HepG2 (cell line): ENCODE results near the gene BTAF1. TPM values are rescaled to one million over a fixed set of nuclear protein-coding genes. Genes with fewer than 3 reads are reported as not detected.

Experiments used
- ATAC-seq: fragments of 200-7000 bp; cut with Tn5 transposase; 3 replicates; pipeline ENCODE4 v1.9.1; 2020; ENCODE audit warnings: mild to moderate bottlenecking, moderate library complexity
- BruUV-seq: library from RNA; stranded (reverse); fragments of 400-500 nt; replicated peaks from 2 replicates; lab custom pipeline; 2021; lab: Mats Ljungman, UMichigan
- CTCF ChIA-PET: fragments of 300-600 bp; formaldehyde crosslinking; extraction: SDS; loops from one replicate; lab custom pipeline; 2021; ENCODE audit warnings: low total read pairs, inconsistent platforms, low intra/inter-chr PET ratio; lab: Yijun Ruan, JAX
- POLR2A ChIA-PET: fragments of 350-600 bp; sonication (Branson Sonifier 250); formaldehyde crosslinking; loops from one replicate; lab custom pipeline; 2020; ENCODE audit warnings: antibody characterized with exemption, inconsistent platforms; lab: Yijun Ruan, JAX
- DNase-seq: peaks from one replicate; pipeline ENCODE4 v3.0.0-alpha.2; 2015; ENCODE audit warnings: low spot score
- FAIRE-seq: peaks from 3 replicates; lab custom pipeline; 2011; peaks lifted over from hg19 to GRCh38; lab: Jason Lieb, UNC
- H2AFZ ChIP-seq: one replicate; pipeline ENCODE4 v1.6.1; 2011; ENCODE audit warnings: low read length, inconsistent platforms
- H3K27ac ChIP-seq: fragments of 300-600 bp; 3 replicates; pipeline ENCODE4 v1.8.0; 2011; ENCODE audit warnings: mixed run types, mild to moderate bottlenecking, mixed read lengths, low read length, inconsistent platforms; ENCODE audit not compliant: insufficient read depth; ENCODE audit errors: extremely low read length
- H3K27me3 ChIP-seq, 2 experiments: fragments of 200-600 bp in 1 of 2; 2 replicates in 1 of 2; 3 replicates in 1 of 2; pipeline versions ENCODE4 v1.6.0 to v1.8.0; 2011; ENCODE audit warnings: low read length in 2 of 2, mild to moderate bottlenecking in 2 of 2, moderate library complexity in 2 of 2, inconsistent platforms in 1 of 2; ENCODE audit not compliant: insufficient read depth in 2 of 2, control insufficient read depth in 1 of 2
- H3K36me3 ChIP-seq, 2 experiments: fragments of 200-600 bp in 1 of 2; replicated peaks in 1 of 2; 2 replicates in 1 of 2; 3 replicates in 1 of 2; pipeline versions ENCODE4 v1.5.1 to v1.8.0; 2011; ENCODE audit warnings: low read length in 2 of 2, inconsistent platforms in 1 of 2; ENCODE audit not compliant: insufficient read depth in 2 of 2, control insufficient read depth in 1 of 2
- H3K4me1 ChIP-seq: 2 replicates; pipeline ENCODE4 v1.5.1; 2012; ENCODE audit warnings: low read length, inconsistent platforms; ENCODE audit not compliant: insufficient read depth
- H3K4me2 ChIP-seq: 2 replicates; pipeline ENCODE4 v1.6.0; 2011; ENCODE audit warnings: low read depth, low read length, inconsistent platforms
- H3K4me3 ChIP-seq, 3 experiments: fragments of 200-600 bp in 1 of 3; sonication (generic), shearing (Covaris generic) in 1 of 3; replicated peaks in 1 of 3; 2 replicates each; pipeline ENCODE4 v1.5.1; 2011 to 2016; ENCODE audit warnings: low read length in 3 of 3, inconsistent platforms in 2 of 3, low read depth in 2 of 3, mild to moderate bottlenecking in 2 of 3, control low read depth in 1 of 3, mixed read lengths in 1 of 3; ENCODE audit not compliant: insufficient read depth in 1 of 3
- H3K79me2 ChIP-seq: one replicate; pipeline ENCODE4 v1.6.1; 2011; ENCODE audit warnings: low read length, inconsistent platforms; ENCODE audit not compliant: insufficient read depth
- H3K9ac ChIP-seq: 2 replicates; pipeline ENCODE4 v1.6.0; 2011; ENCODE audit warnings: mild to moderate bottlenecking, low read depth, low read length, inconsistent platforms; ENCODE audit not compliant: insufficient read depth
- H3K9me3 ChIP-seq: 2 replicates; pipeline ENCODE4 v1.5.1; 2012; ENCODE audit warnings: mild to moderate bottlenecking, low read length
- H4K20me1 ChIP-seq: 2 replicates; pipeline ENCODE4 v1.6.0; 2011; ENCODE audit warnings: inconsistent platforms, mild to moderate bottlenecking, low read length, moderate library complexity; ENCODE audit not compliant: insufficient read depth
- GATA4 ChIP-seq: sonication (generic); IDR thresholded peaks from 2 replicates; pipeline ENCODE4 v1.6.1; 2016; ENCODE audit warnings: antibody characterized with exemption, low read depth, borderline replicate concordance
- GATAD1 ChIP-seq: IDR thresholded peaks from 2 replicates; pipeline ENCODE4 v1.6.1; 2016; ENCODE audit warnings: missing genetic modification reagents, missing compliant biosample characterization
- HNRNPH1 ChIP-seq: fragments of 200-400 bp; formaldehyde crosslinking; optimal IDR thresholded peaks from 2 replicates; pipeline ENCODE3; 2017; ENCODE audit warnings: mild to moderate bottlenecking, low read depth, low read length
- MAFF ChIP-seq: IDR thresholded peaks from 2 replicates; pipeline ENCODE4 v1.6.1; 2011; ENCODE audit warnings: low read depth, low read length, improper control_type of control experiment
- MAFK ChIP-seq, 2 experiments: IDR thresholded peaks in 1 of 2; conservative IDR thresholded peaks in 1 of 2; 2 replicates each; pipeline ENCODE4 v1.6.1; 2011; ENCODE audit warnings: improper control_type of control experiment in 2 of 2, low read length in 2 of 2
- ZBTB21 ChIP-seq: sonication (generic); formaldehyde crosslinking; IDR thresholded peaks from 2 replicates; pipeline ENCODE4 v1.4.0; 2020; ENCODE audit warnings: missing genetic modification reagents
- ZBTB42 ChIP-seq: sonication (generic); formaldehyde crosslinking; IDR thresholded peaks from 2 replicates; pipeline ENCODE4 v1.5.0; 2020; ENCODE audit warnings: mild to moderate bottlenecking, missing genetic modification reagents
- ZNF256 ChIP-seq: sonication (generic); formaldehyde crosslinking; conservative IDR thresholded peaks from 2 replicates; pipeline ENCODE4 v1.4.0; 2020; ENCODE audit warnings: missing genetic modification reagents
- ZNF292 ChIP-seq: sonication (generic); formaldehyde crosslinking; IDR thresholded peaks from 2 replicates; pipeline ENCODE4 v1.8.1; 2022; ENCODE audit warnings: mild to moderate bottlenecking, low read depth, missing genetic modification reagents, borderline replicate concordance
- WGBS: methylation state at CpG from one replicate; pipeline ENCODE4 v1.1.6; 2017; ENCODE audit warnings: low lambda C conversion rate; 5-methylcytosine and 5-hydroxymethylcytosine counted together
- in situ Hi-C: cut with HindIII; loops from 2 replicates; pipeline ENCODE4 v1.10.0; 2017; ENCODE audit warnings: low pct_unique_long_range_greater_than_20kb; ENCODE audit not compliant: extremely low pct_ligation_motif_present
- intact Hi-C: fragments of 100-400 bp; cut with micrococcal nuclease; formaldehyde crosslinking; loops from one replicate; pipeline ENCODE4 v1.10.0; 2022; ENCODE audit not compliant: unreplicated experiment
- polyA plus RNA-seq, 8 experiments: library from polyadenylated mRNA; depleted of rRNA in 3 of 8; stranded (reverse) in 7 of 8; unstranded in 1 of 8; fragments of >200 nt; fragmentation: Illumina TruSeq in 4 of 8; extraction: Trizol in 4 of 8; gene quantifications; 2 replicates each; pipeline versions ENCODE4 v1.2.1 to v1.2.3, GENCODE V29; 2011 to 2016; ENCODE audit warnings: low read depth in 4 of 8, missing spikeins in 1 of 8, mixed read lengths in 1 of 8; ENCODE audit not compliant: insufficient read depth in 1 of 8
- total RNA-seq, 5 experiments: library from RNA; depleted of rRNA; stranded (reverse); fragments of >200 nt; fragmentation: Illumina TruSeq; extraction: Trizol; gene quantifications; 2 replicates each; pipeline ENCODE4 v1.2.3, GENCODE V29; 2016; ENCODE audit warnings: low read depth in 1 of 5
- TF ChIP-seq, protein P1 (sequence below): fragments of 450-650 bp; IDR thresholded peaks from 2 replicates; pipeline ENCODE4 v1.6.1; 2016
- TF ChIP-seq, protein P2 (sequence below): sonication (generic); formaldehyde crosslinking; IDR thresholded peaks from one replicate; pipeline ENCODE4 v1.5.1; 2020; ENCODE audit warnings: mild to moderate bottlenecking, missing genetic modification reagents; ENCODE audit errors: not compliant biosample characterization
- TF ChIP-seq, protein P3 (sequence below): sonication (generic); formaldehyde crosslinking; IDR thresholded peaks from 2 replicates; pipeline ENCODE4 v1.5.1; 2020; ENCODE audit warnings: missing genetic modification reagents, mild to moderate bottlenecking, borderline replicate concordance

Gene BTAF1
- total and polyA plus RNA-seq, 2 of the 13 experiments (the other 11 are each of a cell fraction or from before 2014, with no cell fraction given): 38.6 to 54.1 TPM

DNA sequence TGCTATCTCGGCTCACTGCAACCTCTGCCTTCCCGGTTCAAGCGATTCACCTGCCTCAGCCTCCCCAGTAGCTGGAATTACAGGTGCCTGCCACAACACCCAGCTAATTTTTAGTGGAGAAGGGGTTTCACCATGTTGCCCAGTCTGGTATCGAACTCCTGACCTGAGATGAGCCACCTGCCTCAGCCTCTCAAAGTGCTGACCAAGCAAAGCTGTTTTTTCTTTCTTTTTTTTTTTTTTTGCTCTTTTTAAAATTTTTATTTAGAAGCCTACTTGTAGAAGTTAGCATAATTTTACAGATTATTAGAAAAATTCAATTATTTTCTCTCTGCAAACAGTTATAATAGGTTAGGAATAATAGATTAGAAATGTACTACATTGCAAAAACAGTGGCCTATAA lies 13.1 kb upstream of the BTAF1 start:
- Histone ChIP-seq H3K36me3 (no peaks in the 10 kb centered on the region), H2AFZ (no peak overlapping the region), H3K27ac (no peak overlapping the region), H3K4me1 (peaks cover 37% of the 10 kb centered on the region), H4K20me1 (no peaks in the 10 kb centered on the region), H3K79me2 (peaks cover 2% of the 10 kb centered on the region), H3K4me2 (peak overlapping the region; percentile 89; the same call in 1 of the 2 replicates), H3K27me3 (no peaks in the 10 kb centered on the region; a peak in 1 of 5 replicates), H3K9me3 (no peaks in the 10 kb centered on the region), H3K4me3 (no peak overlapping the region), H3K9ac (no peak overlapping the region)
- intact Hi-C loops (loop anchor here (5.0 kb wide), 2 partner anchors 113 to 268 kb away; partner anchors contain the start of gene TNKS2), in situ Hi-C loops (no loop called here)
- ChIA-PET POLR2A (interaction anchor here (1.2 kb wide), 1 partner anchor 13 kb away, joined by 3 read pairs; the partner anchor contains the start of gene BTAF1), CTCF (no interaction called here)
- DNase-seq (no peak), ATAC-seq (no peak), FAIRE-seq (no peak)
- no TSS peak for BruUV-seq
- 69% methylated on average over 4 of the region's 4 CpGs for WGBS
- TF ChIP-seq GATAD1 (CRISPR knock-in tag) (no peak), ZNF292 (CRISPR knock-in tag) (no peak), MAFF (peak; percentile 73), ZNF256 (no peak), ZBTB21 (CRISPR knock-in tag) (no peak), GATA4 (no peak), ZBTB42 (CRISPR knock-in tag) (no peak), MAFK (conservative IDR thresholded peaks at IDR 0.05 in 1 of 2, IDR thresholded peaks at IDR 0.05 in 1 of 2; ENCODE audit: low read length in 2 of 2) (peak; percentile 56 to 87; a peak in 3 of 4 replicates), HNRNPH1 (no peak)
- TF ChIP-seq, protein P1, sequence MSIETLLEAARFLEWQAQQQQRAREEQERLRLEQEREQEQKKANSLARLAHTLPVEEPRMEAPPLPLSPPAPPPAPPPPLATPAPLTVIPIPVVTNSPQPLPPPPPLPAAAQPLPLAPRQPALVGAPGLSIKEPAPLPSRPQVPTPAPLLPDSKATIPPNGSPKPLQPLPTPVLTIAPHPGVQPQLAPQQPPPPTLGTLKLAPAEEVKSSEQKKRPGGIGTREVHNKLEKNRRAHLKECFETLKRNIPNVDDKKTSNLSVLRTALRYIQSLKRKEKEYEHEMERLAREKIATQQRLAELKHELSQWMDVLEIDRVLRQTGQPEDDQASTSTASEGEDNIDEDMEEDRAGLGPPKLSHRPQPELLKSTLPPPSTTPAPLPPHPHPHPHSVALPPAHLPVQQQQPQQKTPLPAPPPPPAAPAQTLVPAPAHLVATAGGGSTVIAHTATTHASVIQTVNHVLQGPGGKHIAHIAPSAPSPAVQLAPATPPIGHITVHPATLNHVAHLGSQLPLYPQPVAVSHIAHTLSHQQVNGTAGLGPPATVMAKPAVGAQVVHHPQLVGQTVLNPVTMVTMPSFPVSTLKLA: no peak
- TF ChIP-seq, protein P2, sequence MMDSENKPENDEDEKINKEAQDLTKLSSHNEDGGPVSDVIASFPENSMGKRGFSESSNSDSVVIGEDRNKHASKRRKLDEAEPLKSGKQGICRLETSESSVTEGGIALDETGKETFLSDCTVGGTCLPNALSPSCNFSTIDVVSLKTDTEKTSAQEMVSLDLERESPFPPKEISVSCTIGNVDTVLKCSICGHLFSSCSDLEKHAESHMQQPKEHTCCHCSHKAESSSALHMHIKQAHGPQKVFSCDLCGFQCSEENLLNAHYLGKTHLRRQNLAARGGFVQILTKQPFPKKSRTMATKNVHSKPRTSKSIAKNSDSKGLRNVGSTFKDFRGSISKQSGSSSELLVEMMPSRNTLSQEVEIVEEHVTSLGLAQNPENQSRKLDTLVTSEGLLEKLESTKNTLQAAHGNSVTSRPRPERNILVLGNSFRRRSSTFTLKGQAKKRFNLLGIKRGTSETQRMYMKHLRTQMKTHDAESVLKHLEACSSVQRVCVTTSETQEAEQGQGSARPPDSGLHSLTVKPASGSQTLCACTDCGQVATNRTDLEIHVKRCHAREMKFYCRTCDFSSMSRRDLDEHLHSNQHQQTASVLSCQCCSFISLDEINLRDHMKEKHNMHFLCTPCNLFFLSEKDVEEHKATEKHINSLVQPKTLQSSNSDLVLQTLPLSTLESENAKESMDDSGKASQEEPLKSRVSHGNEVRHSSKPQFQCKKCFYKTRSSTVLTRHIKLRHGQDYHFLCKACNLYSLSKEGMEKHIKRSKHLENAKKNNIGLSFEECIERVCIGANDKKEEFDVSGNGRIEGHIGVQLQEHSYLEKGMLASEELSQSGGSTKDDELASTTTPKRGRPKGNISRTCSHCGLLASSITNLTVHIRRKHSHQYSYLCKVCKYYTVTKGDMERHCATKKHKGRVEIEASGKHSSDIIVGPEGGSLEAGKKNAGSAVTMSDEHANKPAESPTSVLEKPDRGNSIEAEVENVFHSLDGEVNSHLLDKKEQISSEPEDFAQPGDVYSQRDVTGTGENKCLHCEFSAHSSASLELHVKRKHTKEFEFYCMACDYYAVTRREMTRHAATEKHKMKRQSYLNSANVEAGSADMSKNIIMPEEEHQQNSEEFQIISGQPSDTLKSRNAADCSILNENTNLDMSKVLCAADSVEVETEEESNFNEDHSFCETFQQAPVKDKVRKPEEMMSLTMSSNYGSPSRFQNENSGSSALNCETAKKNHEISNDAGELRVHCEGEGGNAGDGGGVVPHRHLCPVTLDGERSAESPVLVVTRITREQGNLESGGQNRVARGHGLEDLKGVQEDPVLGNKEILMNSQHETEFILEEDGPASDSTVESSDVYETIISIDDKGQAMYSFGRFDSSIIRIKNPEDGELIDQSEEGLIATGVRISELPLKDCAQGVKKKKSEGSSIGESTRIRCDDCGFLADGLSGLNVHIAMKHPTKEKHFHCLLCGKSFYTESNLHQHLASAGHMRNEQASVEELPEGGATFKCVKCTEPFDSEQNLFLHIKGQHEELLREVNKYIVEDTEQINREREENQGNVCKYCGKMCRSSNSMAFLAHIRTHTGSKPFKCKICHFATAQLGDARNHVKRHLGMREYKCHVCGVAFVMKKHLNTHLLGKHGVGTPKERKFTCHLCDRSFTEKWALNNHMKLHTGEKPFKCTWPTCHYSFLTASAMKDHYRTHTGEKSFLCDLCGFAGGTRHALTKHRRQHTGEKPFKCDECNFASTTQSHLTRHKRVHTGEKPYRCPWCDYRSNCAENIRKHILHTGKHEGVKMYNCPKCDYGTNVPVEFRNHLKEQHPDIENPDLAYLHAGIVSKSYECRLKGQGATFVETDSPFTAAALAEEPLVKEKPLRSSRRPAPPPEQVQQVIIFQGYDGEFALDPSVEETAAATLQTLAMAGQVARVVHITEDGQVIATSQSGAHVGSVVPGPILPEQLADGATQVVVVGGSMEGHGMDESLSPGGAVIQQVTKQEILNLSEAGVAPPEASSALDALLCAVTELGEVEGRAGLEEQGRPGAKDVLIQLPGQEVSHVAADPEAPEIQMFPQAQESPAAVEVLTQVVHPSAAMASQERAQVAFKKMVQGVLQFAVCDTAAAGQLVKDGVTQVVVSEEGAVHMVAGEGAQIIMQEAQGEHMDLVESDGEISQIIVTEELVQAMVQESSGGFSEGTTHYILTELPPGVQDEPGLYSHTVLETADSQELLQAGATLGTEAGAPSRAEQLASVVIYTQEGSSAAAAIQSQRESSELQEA (CRISPR knock-in tag): no peak
- TF ChIP-seq, protein P3, sequence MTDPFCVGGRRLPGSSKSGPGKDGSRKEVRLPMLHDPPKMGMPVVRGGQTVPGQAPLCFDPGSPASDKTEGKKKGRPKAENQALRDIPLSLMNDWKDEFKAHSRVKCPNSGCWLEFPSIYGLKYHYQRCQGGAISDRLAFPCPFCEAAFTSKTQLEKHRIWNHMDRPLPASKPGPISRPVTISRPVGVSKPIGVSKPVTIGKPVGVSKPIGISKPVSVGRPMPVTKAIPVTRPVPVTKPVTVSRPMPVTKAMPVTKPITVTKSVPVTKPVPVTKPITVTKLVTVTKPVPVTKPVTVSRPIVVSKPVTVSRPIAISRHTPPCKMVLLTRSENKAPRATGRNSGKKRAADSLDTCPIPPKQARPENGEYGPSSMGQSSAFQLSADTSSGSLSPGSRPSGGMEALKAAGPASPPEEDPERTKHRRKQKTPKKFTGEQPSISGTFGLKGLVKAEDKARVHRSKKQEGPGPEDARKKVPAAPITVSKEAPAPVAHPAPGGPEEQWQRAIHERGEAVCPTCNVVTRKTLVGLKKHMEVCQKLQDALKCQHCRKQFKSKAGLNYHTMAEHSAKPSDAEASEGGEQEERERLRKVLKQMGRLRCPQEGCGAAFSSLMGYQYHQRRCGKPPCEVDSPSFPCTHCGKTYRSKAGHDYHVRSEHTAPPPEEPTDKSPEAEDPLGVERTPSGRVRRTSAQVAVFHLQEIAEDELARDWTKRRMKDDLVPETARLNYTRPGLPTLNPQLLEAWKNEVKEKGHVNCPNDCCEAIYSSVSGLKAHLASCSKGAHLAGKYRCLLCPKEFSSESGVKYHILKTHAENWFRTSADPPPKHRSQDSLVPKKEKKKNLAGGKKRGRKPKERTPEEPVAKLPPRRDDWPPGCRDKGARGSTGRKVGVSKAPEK (CRISPR knock-in tag): no peak
